Right ventricle myocardium superior (tissue), 1 donor: ENCODE results near the gene PITPNM1. TPM values are rescaled to one million over a fixed set of nuclear protein-coding genes. Genes with fewer than 3 reads are reported as not detected.

ENCODE experiments used
- ATAC-seq: fragments of 200-7000 bp; cut with Tn5 transposase; one replicate; pipeline ENCODE4 v1.9.1; 2020; ENCODE audit warnings: mild to moderate bottlenecking; ENCODE audit not compliant: poor library complexity
- DNase-seq: peaks from one replicate; pipeline ENCODE4 v3.0.0-alpha.2; 2020
- intact Hi-C: fragments of 100-400 bp; cut with DNase I; formaldehyde crosslinking; loops from one replicate; pipeline ENCODE4 v1.11.2; 2022
- total RNA-seq: library from RNA; stranded (reverse); fragmentation: NEBNext Ultra II Directional; extraction: Animal tissue kit (Norgen Biotek cat#: 25700); gene quantifications from one replicate; pipeline ENCODE4 v1.2.1, GENCODE V29; 2021
- donor health status: DM: no; HTN: yes; CAD: no; lungs with severe emphysema.

PITPNM1 gene
- total RNA-seq, 1 donor from 2014 or later, result 39.0 TPM

DNA sequence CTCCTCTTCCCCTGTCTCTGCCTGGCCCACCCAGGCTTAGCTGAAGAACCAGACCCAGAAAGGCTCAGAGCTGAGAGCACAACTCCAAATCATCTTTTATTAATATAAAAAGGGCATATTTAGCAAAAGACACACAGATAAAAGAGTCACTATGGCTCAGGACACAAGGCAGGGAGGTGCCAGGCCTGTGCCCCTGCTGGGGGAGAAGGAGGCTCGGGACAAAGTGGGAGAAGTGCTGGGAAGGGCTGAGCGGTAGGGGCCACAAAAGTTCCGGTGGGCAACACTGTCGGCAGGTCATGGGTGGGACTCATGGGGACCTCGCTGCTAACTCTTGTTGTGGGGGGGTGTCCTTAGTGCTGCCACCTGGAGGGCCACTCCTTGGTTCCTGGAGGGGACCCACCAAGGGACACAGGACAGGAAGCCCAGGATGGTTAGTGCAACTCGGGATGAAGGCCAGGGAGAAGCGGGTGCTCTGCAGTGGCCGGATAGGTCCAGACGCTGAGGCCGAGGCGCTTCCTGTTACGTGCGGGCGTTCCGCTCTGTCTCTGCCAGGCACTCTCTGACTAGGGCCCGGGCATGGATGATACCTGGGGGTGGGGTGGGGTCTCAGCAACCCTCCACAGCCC, 1.4 kb upstream of the PITPNM1 start:
- no peak for DNase-seq
- intact Hi-C loops, result loop anchor here (5.0 kb wide), 2 partner anchors 39 to 114 kb away; partner anchors contain the start of genes RAD9A and TMEM134
- no peak for ATAC-seq

DNA sequence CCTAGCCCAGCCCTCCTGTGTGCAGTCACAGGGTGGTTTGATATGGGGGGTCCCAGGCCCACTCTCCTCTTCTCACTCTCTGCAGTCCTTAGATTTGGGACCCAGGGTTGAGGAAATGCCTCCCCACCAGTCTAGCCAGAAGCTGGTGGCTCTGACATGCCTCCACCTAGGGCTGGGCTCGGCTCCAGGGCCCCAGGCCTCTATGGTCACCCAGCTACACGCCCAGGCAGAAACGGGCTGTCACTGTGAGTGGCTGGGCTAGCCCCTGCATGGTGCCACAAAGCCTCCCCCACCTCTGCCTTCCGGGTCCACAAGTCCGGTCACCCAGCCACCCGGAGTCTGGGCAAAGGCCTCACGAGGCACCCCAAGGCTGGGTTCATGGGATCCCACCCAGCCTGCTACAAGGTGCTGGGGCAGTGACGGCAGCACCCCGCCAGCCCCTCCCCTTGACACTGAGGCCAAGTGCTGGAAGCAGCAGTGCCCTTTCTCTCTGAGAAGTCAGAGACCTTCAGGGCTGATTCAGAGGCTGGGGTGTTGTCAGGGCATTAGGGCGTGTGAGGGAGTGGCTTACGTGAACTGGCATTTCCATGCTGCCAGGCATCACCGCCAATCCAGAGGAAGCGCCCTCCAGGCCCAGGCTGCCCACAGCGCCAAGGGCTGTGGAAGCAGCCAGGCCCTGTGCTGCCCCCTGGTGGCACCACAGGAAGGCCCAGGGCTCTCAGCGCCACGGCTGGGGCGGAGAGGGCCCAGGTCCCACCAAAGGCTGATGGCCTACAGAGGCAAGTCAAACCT, 638 bp upstream of the PITPNM1 start:
- DNase-seq (peak; percentile 92), ATAC-seq (peak; percentile 60)
- intact Hi-C loops, result loop anchor here (5.0 kb wide), 2 partner anchors 38 to 114 kb away; partner anchors contain the start of genes RAD9A and TMEM134

DNA sequence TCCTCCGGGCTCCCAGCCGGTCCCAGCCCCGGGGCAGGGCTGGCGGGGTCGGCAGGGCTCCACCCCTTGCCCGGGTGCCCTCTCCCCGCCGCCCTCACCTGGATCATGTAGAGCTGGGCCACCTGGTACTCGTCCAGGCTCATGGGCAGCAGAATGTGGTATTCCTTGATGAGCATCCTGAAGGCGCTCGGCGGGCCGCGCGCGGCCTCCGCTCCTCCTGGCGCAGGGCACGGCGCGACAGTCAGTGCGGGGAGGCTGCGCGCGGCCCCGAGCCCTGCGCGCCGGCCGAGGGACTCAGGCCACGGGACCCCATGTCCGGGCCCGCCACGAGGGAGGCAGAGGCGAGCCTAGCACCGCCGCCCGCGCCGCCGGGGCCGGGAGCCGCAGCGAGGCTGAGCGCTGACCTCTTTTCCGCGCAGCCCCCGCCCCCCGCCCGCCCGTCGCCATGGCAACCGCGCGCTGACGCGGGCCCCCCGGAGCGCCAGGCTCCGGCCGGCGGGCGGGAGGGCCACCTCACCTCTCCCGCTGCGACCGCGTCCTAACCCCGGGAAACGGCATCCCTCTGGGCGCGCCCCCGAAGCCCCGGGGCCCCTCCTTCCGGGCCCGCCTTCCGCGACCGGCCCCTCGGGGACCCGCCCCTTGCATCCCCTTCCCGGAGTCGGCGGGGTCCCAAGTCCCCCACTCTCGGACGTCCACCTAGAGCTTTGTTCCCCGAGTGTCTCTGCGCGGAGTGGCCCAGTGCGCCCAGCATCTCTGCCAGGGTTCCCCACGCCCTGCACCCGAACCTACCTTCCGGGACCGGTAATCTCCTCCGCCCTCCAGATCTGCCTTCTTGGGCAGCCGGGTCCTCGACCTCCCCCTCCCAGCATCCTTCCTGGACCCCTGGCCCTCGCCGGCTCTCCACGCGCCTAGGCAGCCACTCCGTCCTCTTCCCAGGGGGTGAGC, 886 bp downstream of the PITPNM1 start:
- DNase-seq (no peak), ATAC-seq (no peak)
- intact Hi-C loops, result no loop called here

DNA sequence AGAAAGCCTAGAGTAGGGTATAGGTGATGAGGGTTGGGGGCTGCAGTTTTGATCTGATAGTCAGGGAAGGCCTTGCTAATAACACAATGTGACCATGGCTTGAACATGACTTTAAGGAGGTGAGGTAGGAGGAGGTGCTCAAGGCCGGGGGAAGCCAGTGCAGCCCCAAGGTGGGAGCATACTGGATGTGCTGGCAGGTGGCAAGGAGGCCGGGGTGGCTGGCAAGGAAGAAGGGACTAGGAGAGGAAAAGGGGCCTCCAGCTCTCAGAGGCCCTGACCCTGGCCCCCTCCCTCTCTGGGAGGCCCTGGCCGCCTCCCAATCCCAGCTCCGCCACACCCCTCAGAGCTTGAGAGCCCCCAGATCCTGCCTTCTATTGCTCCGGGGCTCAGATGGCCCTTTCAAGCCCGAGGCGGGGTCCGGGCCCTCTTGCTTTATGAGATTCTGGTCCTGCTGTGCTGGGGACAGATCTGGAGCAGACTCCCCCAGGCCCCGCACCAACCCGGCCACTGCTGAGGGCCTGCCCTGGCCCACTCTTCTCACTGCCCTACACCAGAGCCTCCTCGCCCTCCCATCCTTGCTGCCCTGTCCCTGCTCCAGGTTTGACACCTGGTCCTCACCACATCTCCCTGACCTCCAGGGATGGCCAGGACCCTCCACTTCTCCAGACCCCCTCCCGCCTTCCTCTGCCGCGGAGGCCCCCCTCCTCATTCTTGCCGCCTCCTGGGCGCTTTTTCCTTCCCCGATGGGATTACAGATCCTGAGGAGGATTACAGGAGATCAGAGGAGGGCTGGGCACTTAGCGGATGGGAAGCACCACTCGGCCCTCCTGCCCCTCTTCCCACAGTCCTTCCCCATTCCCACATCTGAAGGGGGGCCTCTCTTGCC, 1.8 kb downstream of the PITPNM1 start:
- intact Hi-C loops, result no loop called here
- ATAC-seq, result no peak
- no peak for DNase-seq

DNA sequence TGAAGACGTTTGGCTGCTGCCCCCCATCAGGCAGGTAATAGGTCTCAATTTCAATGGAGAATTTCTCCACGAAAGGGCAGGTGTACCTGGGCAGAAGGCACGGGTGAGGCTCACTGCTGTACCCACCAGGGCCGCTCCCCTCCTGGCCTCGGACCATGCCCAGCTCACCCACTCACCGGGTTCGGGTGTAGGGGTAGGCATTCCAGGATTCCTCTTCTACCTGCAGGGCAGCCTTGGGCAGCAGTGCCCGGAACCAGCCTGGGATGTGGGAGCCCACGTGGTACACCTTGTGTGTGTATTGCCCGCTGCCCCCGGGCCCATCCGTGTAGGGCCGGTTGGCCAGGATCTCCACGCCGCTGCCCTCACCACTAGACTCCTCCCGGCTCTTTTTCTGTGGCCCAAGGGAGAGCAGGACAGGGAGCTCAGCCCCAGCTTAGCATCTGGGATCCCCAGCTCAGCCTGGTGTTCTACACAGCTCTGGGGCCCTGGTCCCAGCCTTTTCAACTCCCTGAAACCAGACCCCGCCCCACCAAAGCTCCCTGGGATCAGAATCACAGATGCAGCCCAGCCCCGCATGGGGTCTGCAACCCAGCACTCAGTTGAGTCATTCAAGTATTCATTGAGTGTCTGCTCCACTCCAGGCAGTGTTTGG, 2.7 kb downstream of the PITPNM1 start:
- DNase-seq, result no peak
- intact Hi-C loops, result no loop called here
- no peak for ATAC-seq

DNA sequence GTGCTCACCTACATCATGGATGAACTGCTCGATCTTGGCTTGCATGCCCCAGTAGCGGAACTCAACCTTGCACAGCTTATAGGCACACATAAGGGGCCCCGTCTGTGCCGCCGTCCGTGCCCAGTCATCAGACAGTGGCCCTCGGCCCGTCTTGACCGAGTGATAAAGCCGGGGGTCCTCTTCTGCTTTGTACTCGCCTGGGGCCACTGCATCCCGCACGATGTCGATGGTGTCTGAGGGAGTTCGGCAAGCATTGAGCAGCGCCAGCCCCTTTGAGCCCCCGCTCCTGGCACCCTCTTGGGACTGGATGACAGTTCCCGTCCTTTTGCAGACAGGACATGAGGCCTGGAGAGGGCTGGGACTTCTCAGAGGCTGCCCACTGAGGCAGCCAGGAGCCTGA, 3.3 kb downstream of the PITPNM1 start:
- ATAC-seq (no peak), DNase-seq (no peak)
- intact Hi-C loops, result no loop called here

DNA sequence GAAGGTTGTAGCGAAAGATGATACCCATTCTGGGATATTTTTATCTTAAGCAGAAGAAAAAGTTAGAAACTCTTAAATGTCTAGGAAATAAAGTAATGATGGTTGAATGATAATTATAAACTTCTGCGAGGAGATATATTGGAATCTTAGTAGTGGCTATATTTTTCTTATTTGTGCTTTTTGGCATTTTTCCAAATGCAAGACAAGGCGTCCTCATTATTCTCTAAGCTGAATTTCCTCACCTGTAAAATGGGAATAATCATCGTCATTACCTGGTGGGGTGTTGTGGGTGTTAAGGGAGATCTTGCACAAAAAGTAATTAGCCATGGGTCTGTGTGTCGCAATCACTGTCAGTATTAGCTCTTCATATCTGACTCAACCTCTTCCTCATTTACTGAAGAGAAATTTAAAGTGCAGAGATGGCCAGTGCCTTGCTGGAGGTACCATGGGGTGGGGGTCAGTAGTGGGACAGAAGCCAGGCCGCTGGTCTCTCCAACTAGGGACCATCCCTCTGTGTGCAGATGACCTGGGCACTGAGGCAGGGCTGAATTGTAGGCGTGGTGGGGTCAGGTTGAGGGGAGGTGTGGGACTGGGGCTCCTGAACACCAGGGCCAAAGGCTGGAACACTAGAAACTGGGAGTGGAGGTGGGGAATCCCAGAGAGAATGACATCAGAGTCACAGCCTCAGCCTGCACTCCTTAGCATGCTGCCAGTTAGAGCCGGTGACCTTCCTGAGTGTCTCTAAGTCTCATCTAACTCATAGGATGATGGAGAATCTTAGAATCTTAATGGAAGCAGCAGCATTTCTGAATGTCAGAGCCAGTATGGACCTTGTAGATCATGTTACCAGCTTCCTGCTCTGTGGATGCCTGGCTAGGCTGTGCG, 4.1 kb downstream of the PITPNM1 start:
- no peak for DNase-seq
- intact Hi-C loops, result no loop called here
- no peak for ATAC-seq

DNA sequence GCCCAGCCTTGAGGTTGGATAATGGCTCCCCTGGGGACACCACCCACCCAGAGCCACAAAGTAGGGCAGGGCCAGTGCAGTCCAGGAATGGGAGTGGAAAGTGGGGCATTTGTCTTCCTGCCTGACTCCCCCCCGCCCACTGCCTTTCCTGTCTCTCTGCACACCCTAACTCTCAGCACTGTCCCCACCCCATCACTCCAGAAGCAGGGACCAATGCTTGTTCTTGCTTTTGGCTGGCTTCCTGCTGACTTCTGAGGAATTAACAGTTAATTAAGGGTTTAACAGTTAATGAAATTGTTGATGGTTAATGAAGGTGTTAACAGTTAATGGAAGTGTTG, 4.7 kb downstream of the PITPNM1 start:
- intact Hi-C loops, result no loop called here
- no peak for DNase-seq
- ATAC-seq, result no peak

DNA sequence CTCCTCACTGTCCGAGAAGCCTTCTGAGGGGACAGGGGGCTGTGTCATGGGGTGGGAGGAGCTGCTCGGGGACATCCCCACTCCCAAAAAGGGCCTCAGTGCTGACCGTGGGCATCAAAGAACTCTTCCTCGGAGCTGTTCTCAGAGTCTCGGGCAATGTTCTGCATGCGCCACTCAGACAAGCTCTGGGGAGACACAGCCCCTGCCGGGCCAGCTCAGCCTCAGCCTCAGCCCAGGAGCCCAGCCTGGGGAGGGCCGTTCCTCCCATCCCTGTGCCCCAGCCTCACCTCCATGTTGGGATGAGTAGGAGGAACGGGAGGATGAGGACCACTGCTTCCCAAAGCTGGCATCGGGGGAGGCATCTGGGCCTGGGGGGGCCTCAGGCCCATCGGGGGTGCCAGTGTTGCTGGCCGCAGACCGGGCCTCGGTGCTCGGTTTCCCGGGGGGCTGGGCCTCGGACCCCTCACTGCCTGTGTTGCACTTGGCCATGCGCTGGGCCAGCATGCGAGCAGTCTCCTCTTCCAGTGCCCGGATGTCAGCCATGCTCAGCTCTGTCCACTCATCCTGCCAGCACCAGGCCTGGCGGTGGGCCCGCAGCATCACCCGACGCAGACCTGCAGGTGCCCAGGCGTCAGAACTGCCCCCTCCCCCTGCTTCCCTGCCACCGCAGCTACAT, 5.2 kb downstream of the PITPNM1 start:
- intact Hi-C loops, result no loop called here
- no peak for ATAC-seq
- no peak for DNase-seq

DNA sequence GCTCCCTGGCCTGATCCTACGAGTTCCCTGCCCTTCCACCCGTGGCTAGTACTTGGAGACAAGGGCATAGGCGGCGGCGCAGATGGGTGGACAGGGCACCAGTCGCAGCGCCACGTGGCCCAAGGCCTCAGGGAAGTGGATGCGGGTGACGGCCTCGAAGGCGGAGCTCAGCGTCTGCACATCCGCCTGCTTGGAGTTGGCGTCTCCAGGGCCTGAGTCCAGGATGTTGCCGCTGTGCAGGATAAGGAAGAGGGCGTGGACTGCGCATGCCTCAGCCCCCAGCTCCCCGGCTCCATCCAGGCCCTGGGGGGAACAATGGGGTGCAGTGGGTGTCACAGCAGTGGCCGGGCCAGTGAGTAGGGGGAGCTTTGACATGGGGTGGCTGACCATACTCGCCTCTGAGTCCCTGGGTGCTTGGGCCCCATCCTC, 6.6 kb downstream of the PITPNM1 start:
- ATAC-seq (no peak), DNase-seq (peak; percentile 67)
- intact Hi-C loops, result no loop called here

DNA sequence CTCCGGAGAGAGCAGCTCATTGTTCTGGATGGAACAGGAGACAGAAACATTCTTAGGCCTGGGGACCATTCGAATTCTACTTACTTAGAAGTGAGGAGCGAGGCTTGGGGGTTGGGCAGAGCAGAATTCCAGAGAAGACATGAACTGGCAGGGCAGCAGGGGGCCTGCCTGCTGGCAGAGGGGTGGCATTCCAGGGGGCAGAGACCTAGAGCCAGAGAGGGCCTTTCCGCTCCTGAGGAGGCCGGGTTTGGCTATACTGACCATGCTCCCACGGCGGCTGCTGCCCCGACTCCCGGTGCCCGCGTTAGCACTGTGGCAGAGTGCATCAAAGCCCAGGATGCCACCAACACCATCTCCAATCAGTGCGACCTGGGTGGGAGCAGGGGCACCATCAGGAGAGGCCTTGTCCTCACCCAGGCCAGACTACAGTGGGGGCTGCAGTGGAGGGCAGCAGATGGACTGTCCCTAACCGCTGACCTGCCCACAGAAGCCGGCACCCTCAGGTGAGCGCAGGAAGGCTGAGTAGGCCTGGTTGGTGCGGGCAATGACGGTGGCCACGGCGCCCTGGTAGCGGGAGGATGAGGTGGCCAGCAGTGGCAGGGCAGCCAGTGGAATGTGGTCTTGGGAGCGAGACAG, 7.4 kb downstream of the PITPNM1 start:
- no peak for ATAC-seq
- intact Hi-C loops, result no loop called here

DNA sequence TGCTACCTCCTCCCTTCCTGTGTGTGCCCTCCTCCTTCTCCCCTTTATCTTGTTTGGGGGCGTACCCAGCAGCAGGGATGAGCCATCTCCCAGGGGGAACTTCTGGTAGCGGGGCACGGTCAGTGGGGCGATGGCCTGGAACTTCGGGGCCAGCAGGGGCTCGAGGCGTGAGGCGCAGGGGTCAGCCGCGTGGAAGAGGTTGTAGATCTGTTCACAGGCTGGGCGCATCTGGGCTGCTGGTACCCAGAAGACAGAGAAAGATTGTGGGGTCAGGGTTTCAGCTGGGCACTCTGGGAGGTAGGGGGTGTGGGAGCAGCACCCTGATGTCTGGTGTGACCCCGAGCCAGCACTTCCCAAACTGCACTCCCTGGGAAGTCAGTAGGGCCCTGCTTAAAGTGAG, 9.1 kb downstream of the PITPNM1 start:
- ATAC-seq (no peak), DNase-seq (no peak)
- intact Hi-C loops, result no loop called here

More for the DNA sequence above, 7.4 kb downstream of the PITPNM1 start:
- DNase-seq, result no peak

DNA sequence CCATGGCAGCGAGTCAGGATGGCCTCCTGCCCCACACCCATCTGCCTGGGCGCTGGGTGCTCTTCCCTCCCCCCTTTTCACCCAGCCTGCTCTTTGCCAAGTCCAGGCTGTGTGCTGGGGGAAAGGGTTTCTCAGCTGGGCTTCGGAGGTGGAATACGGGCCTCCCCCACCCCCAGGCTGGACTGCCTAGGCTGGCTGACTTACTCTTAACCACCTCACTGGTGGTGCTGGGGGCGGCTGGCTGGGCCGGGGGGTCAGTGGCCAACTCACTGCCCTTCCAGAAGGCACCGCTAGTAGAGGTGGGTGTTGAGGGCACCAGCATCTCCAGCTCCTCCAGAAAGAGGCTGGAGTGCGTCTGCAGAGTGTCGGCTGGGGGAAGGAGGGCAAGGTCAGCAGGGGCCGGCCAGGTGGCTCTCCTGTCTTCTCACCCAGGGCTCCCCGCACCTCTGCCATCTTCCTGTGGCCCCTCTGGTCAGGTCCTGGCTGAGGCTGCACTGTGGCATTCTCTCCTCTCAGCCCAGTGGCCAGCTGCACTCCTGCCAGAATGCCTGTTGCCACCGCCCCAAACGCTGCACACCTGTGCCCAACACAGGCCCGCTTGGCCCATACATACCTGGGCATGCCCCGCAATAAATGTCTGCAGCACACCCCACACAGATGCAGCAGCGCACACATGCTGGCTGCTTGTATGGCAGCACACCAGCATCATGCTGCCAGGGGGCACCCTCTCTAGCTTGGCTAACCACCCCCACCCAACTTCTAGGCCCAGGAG, 9.7 kb downstream of the PITPNM1 start:
- DNase-seq (no peak), ATAC-seq (no peak)
- intact Hi-C loops, result no loop called here

DNA sequence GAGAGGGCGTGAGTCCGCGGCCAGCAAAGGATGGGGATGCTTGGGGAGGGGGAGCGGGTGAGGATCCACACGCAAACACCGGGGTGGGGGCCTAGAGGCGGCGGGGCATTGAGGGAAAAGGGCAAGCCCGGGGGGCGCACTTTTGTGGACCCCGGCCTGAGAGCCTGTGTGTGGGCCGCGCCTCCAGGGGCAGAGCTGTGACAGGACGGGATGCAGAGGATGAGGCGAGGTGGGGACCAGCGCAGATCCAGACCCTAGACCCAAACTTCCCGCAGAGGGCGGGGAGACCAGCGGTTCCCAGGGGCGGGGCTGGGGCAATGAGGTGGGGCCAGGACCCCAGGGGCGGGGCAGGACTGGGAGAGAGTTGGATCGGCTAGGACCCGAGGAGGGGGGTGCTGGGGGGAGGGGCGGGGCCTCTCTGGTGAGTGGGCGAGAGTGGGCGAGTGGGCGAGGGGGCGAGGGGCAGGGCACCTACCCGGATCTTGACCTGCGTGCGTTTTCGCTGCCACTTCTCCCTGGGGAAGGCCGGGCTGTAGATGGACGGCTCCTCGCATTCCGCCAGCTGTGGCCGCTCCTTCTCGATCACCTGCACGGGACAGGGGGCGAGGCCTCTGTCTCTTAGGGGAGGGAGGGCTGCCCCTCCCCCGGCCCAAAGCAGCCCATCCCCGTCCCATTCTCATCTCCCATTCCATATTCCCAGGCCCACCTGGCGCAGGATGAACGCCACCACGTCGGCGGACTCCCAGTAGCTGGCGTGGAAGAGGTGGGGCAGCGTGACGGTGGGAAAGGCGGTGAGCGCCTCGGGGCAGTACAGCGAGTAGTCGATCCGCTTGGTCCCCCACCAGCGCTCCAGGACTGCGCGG, 10.6 kb downstream of the PITPNM1 start:
- no peak for DNase-seq
- no peak for ATAC-seq
- intact Hi-C loops, result no loop called here
